ENCODE measurements around the gene ABCA1. TPM values are rescaled to one million over a fixed set of nuclear protein-coding genes. Genes with fewer than 3 reads are reported as not detected.

ABCA1 gene
- total and polyA plus RNA-seq, 10 of the 15 experiments (the other 5 are each of a cell fraction or from before 2014, with no cell fraction given) = 0.01 to 0.56 (median 0.16) TPM

DNA sequence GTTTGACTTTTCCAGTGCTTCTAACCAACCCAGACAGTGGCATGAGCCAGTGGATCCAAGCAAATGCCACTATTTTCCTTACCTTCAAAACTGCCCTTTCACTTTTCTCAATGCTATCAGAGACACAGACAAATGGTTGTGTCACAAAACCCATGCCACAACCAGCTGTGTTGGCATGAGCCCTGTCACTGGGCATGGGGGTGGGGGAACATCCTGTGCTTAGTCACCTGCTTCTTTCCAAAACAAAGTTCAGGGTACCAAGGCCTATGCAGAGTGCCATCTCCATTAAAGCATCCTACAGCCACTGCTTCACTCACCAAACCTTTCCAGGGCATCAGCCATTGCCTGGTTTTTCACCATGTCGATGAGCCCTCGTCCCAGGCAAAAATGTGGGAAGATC is 133.9 kb downstream of the ABCA1 start:
- ChIA-PET CTCF (no interaction called here), RAD21 (ENCODE audit: unreplicated experiment) (no interaction called here), SMC1A (ENCODE audit: uncharacterized antibody, unreplicated experiment) (no interaction called here), POLR2A (no interaction called here)
- 52% methylated on average over 2 of the region's 2 CpGs for WGBS (ENCODE audit: insufficient coverage, insufficient replicate concordance, low lambda C conversion rate, missing lambda C conversion rate)
- Histone ChIP-seq H3K9me3 (replicated peaks; ENCODE audit: control insufficient read depth, insufficient read depth, low read length) (no peaks in the 10 kb centered on the region), H3K4me2 (ENCODE audit: control insufficient read depth, insufficient read depth) (no peak overlapping the region), H3K27me3 (replicated peaks in 1 of 2; ENCODE audit: control insufficient read depth in 2 of 2, insufficient read depth in 2 of 2, low read length in 1 of 2) (no peaks in the 10 kb centered on the region; a peak in 1 of 4 replicates), H4K20me1 (ENCODE audit: control insufficient read depth, insufficient read depth) (no peaks in the 10 kb centered on the region), H3K4me3 (no peak overlapping the region), H3K36me3 (ENCODE audit: control insufficient read depth in 2 of 2, insufficient read depth in 2 of 2, low read length in 1 of 2) (no peaks in the 10 kb centered on the region), H3K9ac (ENCODE audit: control insufficient read depth, insufficient read depth, low read length) (no peak overlapping the region), H2AFZ (ENCODE audit: control insufficient read depth, low read depth, low read length) (no peak overlapping the region), H3K27ac (ENCODE audit: control insufficient read depth, insufficient read depth) (no peak overlapping the region), H3K79me2 (ENCODE audit: control insufficient read depth, insufficient read depth, low read length) (no peaks in the 10 kb centered on the region), H3K4me1 (ENCODE audit: control insufficient read depth, insufficient read depth, low read length) (no peaks in the 10 kb centered on the region)
- intact Hi-C loops (cut with micrococcal nuclease; ENCODE audit: unreplicated experiment) (no loop called here), in situ Hi-C loops (cut with MboI) (no loop called here)
- FAIRE-seq = no peak
- DNase-seq (ENCODE audit: low read depth, low spot score) = no peak
- ATAC-seq = no peak
- no TSS peak for BruUV-seq (replicated peaks)
- TF ChIP-seq ZZZ3 (IDR thresholded peaks at IDR 0.05; ENCODE audit: control insufficient read depth, insufficient read length, low read depth) = no peak
- TF ChIP-seq, protein P1, sequence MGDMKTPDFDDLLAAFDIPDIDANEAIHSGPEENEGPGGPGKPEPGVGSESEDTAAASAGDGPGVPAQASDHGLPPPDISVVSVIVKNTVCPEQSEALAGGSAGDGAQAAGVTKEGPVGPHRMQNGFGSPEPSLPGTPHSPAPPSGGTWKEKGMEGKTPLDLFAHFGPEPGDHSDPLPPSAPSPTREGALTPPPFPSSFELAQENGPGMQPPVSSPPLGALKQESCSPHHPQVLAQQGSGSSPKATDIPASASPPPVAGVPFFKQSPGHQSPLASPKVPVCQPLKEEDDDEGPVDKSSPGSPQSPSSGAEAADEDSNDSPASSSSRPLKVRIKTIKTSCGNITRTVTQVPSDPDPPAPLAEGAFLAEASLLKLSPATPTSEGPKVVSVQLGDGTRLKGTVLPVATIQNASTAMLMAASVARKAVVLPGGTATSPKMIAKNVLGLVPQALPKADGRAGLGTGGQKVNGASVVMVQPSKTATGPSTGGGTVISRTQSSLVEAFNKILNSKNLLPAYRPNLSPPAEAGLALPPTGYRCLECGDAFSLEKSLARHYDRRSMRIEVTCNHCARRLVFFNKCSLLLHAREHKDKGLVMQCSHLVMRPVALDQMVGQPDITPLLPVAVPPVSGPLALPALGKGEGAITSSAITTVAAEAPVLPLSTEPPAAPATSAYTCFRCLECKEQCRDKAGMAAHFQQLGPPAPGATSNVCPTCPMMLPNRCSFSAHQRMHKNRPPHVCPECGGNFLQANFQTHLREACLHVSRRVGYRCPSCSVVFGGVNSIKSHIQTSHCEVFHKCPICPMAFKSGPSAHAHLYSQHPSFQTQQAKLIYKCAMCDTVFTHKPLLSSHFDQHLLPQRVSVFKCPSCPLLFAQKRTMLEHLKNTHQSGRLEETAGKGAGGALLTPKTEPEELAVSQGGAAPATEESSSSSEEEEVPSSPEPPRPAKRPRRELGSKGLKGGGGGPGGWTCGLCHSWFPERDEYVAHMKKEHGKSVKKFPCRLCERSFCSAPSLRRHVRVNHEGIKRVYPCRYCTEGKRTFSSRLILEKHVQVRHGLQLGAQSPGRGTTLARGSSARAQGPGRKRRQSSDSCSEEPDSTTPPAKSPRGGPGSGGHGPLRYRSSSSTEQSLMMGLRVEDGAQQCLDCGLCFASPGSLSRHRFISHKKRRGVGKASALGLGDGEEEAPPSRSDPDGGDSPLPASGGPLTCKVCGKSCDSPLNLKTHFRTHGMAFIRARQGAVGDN (IDR thresholded peaks at IDR 0.05) = no peak
- TF ChIP-seq, protein P2, sequence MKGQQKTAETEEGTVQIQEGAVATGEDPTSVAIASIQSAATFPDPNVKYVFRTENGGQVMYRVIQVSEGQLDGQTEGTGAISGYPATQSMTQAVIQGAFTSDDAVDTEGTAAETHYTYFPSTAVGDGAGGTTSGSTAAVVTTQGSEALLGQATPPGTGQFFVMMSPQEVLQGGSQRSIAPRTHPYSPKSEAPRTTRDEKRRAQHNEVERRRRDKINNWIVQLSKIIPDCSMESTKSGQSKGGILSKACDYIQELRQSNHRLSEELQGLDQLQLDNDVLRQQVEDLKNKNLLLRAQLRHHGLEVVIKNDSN (IDR thresholded peaks at IDR 0.05; ENCODE audit: borderline replicate concordance, extremely low read length, insufficient read depth, low read depth, low read length) = no peak
- TF ChIP-seq CHD2 (IDR thresholded peaks at IDR 0.05; ENCODE audit: borderline replicate concordance, low read depth, low read length) = no peak
- TF ChIP-seq SUZ12 (IDR thresholded peaks at IDR 0.05; ENCODE audit: unreplicated experiment) = no peak
- TF ChIP-seq, protein P3, sequence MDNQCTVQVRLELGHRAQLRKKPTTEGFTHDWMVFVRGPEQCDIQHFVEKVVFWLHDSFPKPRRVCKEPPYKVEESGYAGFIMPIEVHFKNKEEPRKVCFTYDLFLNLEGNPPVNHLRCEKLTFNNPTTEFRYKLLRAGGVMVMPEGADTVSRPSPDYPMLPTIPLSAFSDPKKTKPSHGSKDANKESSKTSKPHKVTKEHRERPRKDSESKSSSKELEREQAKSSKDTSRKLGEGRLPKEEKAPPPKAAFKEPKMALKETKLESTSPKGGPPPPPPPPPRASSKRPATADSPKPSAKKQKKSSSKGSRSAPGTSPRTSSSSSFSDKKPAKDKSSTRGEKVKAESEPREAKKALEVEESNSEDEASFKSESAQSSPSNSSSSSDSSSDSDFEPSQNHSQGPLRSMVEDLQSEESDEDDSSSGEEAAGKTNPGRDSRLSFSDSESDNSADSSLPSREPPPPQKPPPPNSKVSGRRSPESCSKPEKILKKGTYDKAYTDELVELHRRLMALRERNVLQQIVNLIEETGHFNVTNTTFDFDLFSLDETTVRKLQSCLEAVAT (IDR thresholded peaks at IDR 0.05) = no peak
- TF ChIP-seq ZNF622 (IDR thresholded peaks at IDR 0.05) = no peak
- no peak for TF ChIP-seq BHLHE40 (IDR thresholded peaks at IDR 0.05; ENCODE audit: borderline replicate concordance in 1 of 2, low read depth in 2 of 2, low read length in 1 of 2)
- no peak for TF ChIP-seq RAD51 (IDR thresholded peaks at IDR 0.05)
- no peak for TF ChIP-seq NR2C1 (IDR thresholded peaks at IDR 0.05)
- TF ChIP-seq HDGF (IDR thresholded peaks at IDR 0.05) = no peak
- TF ChIP-seq TARDBP (IDR thresholded peaks at IDR 0.05; ENCODE audit: borderline replicate concordance) = no peak
- TF ChIP-seq CHD1 (IDR thresholded peaks at IDR 0.05; ENCODE audit: low read depth, low read length) = no peak
- TF ChIP-seq NFYA (IDR thresholded peaks at IDR 0.05; ENCODE audit: borderline replicate concordance, low read depth, low read length) = no peak
